HG03280 (cell line): Measurements from ENCODE around the gene MACC1.

Source experiments
- ATAC-seq: cut with Tn5 transposase; IDR thresholded peaks from one replicate; pipeline ENCODE4 v1.9.1; 2021; ENCODE audit warnings: mild to moderate bottlenecking, moderate library complexity; ENCODE audit not compliant: unreplicated experiment

Gene MACC1

GRCh38 chr7:20085086-20085485 lies 132.1 kb downstream of the MACC1 start:
- ATAC-seq = no peak
